ENCODE results near the gene SPG7. TPM values are rescaled to one million over a fixed set of nuclear protein-coding genes. Genes with fewer than 3 reads are reported as not detected.

SPG7 gene
- total and polyA plus RNA-seq, 2 donors (not counting 1 experiment from before 2014, with no cell fraction given): 35.1 to 107 TPM

GRCh38 chr16:89507214-89507833 is 879 bp upstream of the SPG7 start:
- H4K20me1 ChIP-seq (ENCODE audit: control insufficient read depth, extremely low read depth, insufficient read depth, low read length): no peaks in the 10 kb centered on the region
- peaks cover 18% of the 10 kb centered on the region for H3K4me1 ChIP-seq (ENCODE audit: control insufficient read depth, extremely low read depth, insufficient read depth, low read length)
- H3K4me3 ChIP-seq (replicated peaks in 1 of 4; ENCODE audit: control extremely low read depth in 1 of 4, insufficient read depth in 1 of 4, low read depth in 3 of 4, low read length in 4 of 4): peak overlapping the region; percentile 62 to 94 (median 76)
- no peaks in the 10 kb centered on the region for H3K27me3 ChIP-seq (ENCODE audit: control insufficient read depth, insufficient read depth, low read length)
- peak overlapping the region; percentile 90 for H3K27ac ChIP-seq (ENCODE audit: insufficient read depth, low read length)
- peak overlapping the region; percentile 95 for H3K9ac ChIP-seq (ENCODE audit: insufficient read depth, low read length)
- no peak overlapping the region for H2AFZ ChIP-seq (ENCODE audit: low read length)
- no peak for TF ChIP-seq EZH2 (IDR thresholded peaks at IDR 0.05; ENCODE audit: low read length, missing control alignments)
- TF ChIP-seq, protein P1, sequence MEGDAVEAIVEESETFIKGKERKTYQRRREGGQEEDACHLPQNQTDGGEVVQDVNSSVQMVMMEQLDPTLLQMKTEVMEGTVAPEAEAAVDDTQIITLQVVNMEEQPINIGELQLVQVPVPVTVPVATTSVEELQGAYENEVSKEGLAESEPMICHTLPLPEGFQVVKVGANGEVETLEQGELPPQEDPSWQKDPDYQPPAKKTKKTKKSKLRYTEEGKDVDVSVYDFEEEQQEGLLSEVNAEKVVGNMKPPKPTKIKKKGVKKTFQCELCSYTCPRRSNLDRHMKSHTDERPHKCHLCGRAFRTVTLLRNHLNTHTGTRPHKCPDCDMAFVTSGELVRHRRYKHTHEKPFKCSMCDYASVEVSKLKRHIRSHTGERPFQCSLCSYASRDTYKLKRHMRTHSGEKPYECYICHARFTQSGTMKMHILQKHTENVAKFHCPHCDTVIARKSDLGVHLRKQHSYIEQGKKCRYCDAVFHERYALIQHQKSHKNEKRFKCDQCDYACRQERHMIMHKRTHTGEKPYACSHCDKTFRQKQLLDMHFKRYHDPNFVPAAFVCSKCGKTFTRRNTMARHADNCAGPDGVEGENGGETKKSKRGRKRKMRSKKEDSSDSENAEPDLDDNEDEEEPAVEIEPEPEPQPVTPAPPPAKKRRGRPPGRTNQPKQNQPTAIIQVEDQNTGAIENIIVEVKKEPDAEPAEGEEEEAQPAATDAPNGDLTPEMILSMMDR (conservative IDR thresholded peaks at IDR 0.05 in 1 of 2, IDR thresholded peaks at IDR 0.05 in 1 of 2; ENCODE audit: low read depth in 1 of 2, low read length in 2 of 2): no peak
- peaks cover 41% of the 10 kb centered on the region for H3K79me2 ChIP-seq (ENCODE audit: control insufficient read depth, insufficient read depth, low read length)
- H3K36me3 ChIP-seq (ENCODE audit: control insufficient read depth, insufficient read depth, low read length): peaks cover 6% of the 10 kb centered on the region
- H3K9me3 ChIP-seq (ENCODE audit: control insufficient read depth, insufficient read depth, low read depth, low read length): no peaks in the 10 kb centered on the region
- H3K4me2 ChIP-seq (ENCODE audit: extremely low read depth, insufficient read depth, low read length): peak overlapping the region; percentile 84
- DNase-seq (ENCODE audit: low read depth in 2 of 2): peak in 1 of 2 donors; percentile 18

GRCh38 chr16:89510526-89510925 is 2.3 kb downstream of the SPG7 start:
- no peak overlapping the region for H3K27ac ChIP-seq (ENCODE audit: insufficient read depth, low read length)
- no peaks in the 10 kb centered on the region for H3K27me3 ChIP-seq (ENCODE audit: control insufficient read depth, insufficient read depth, low read length)
- no peak overlapping the region for H3K9ac ChIP-seq (ENCODE audit: insufficient read depth, low read length)
- H3K4me3 ChIP-seq (replicated peaks in 1 of 4; ENCODE audit: control extremely low read depth in 1 of 4, insufficient read depth in 1 of 4, low read depth in 3 of 4, low read length in 4 of 4): no peak overlapping the region
- no peak overlapping the region for H3K4me2 ChIP-seq (ENCODE audit: extremely low read depth, insufficient read depth, low read length)
- H3K36me3 ChIP-seq (ENCODE audit: control insufficient read depth, insufficient read depth, low read length): peaks cover 14% of the 10 kb centered on the region
- no peak for DNase-seq (ENCODE audit: low read depth in 2 of 2)
- H3K4me1 ChIP-seq (ENCODE audit: control insufficient read depth, extremely low read depth, insufficient read depth, low read length): peaks cover 12% of the 10 kb centered on the region
- TF ChIP-seq, protein P1 (conservative IDR thresholded peaks at IDR 0.05 in 1 of 2, IDR thresholded peaks at IDR 0.05 in 1 of 2; ENCODE audit: low read depth in 1 of 2, low read length in 2 of 2): no peak
- TF ChIP-seq EZH2 (IDR thresholded peaks at IDR 0.05; ENCODE audit: low read length, missing control alignments): no peak
- H3K79me2 ChIP-seq (ENCODE audit: control insufficient read depth, insufficient read depth, low read length): peaks cover 44% of the 10 kb centered on the region
- no peaks in the 10 kb centered on the region for H4K20me1 ChIP-seq (ENCODE audit: control insufficient read depth, extremely low read depth, insufficient read depth, low read length)
- H3K9me3 ChIP-seq (ENCODE audit: control insufficient read depth, insufficient read depth, low read depth, low read length): no peaks in the 10 kb centered on the region
- no peak overlapping the region for H2AFZ ChIP-seq (ENCODE audit: low read length)

- peaks cover 6% of the 10 kb centered on the region for H3K4me1 ChIP-seq (ENCODE audit: control insufficient read depth, extremely low read depth, insufficient read depth, low read length)
- H3K4me3 ChIP-seq (replicated peaks in 1 of 4; ENCODE audit: control extremely low read depth in 1 of 4, insufficient read depth in 1 of 4, low read depth in 3 of 4, low read length in 4 of 4): no peak overlapping the region
- H3K27ac ChIP-seq (ENCODE audit: insufficient read depth, low read length): no peak overlapping the region
- no peaks in the 10 kb centered on the region for H4K20me1 ChIP-seq (ENCODE audit: control insufficient read depth, extremely low read depth, insufficient read depth, low read length)
- H3K27me3 ChIP-seq (ENCODE audit: control insufficient read depth, insufficient read depth, low read length): no peaks in the 10 kb centered on the region
- TF ChIP-seq, protein P1 (conservative IDR thresholded peaks at IDR 0.05 in 1 of 2, IDR thresholded peaks at IDR 0.05 in 1 of 2; ENCODE audit: low read depth in 1 of 2, low read length in 2 of 2): no peak
- no peak for TF ChIP-seq EZH2 (IDR thresholded peaks at IDR 0.05; ENCODE audit: low read length, missing control alignments)
- peaks cover 17% of the 10 kb centered on the region for H3K36me3 ChIP-seq (ENCODE audit: control insufficient read depth, insufficient read depth, low read length)
- no peak overlapping the region for H3K4me2 ChIP-seq (ENCODE audit: extremely low read depth, insufficient read depth, low read length)
- H3K79me2 ChIP-seq (ENCODE audit: control insufficient read depth, insufficient read depth, low read length): peaks cover 44% of the 10 kb centered on the region
- DNase-seq (ENCODE audit: low read depth in 2 of 2): no peak
- no peaks in the 10 kb centered on the region for H3K9me3 ChIP-seq (ENCODE audit: control insufficient read depth, insufficient read depth, low read depth, low read length)
- H3K9ac ChIP-seq (ENCODE audit: insufficient read depth, low read length): no peak overlapping the region
- no peak overlapping the region for H2AFZ ChIP-seq (ENCODE audit: low read length)
Measured at GRCh38 chr16:89511374-89511773, 3.2 kb downstream of the SPG7 start.
